ENCODE results near the gene BLZF1. TPM values are rescaled to one million over a fixed set of nuclear protein-coding genes. Genes with fewer than 3 reads are reported as not detected.
"Not testable (repeated sequence)": the region's sequence is repeated elsewhere in the genome, so short reads cannot be mapped to it uniquely, and the experiment has no call there.

The BLZF1 gene
- polyA plus RNA-seq, 1 donor from 2014 or later = 19.9 TPM

DNA sequence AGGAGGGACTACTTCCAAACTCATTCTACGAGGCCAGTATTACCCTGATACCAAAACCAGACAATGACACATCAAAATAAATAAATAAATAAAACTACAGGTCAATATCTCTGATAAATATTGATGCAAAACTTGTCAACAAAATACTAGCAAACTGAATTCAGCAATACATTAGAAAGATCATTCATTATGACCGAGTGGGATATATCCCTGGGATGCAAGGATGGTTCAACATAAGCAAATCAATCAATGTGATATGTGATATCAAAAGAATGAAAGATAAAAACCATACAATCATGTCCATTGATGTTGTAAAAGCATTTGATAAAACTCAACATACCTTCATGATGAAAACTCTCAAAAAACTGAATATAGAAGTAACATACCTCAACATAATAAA lies 37.1 kb upstream of the BLZF1 start:
- Histone ChIP-seq H3F3A (ENCODE audit: insufficient read depth, low read length, poor library complexity, severe bottlenecking) (no peaks in the 10 kb centered on the region), H3K4me3 (ENCODE audit: low read length) (no peak overlapping the region), H3K9me3 (ENCODE audit: low read length) (no peaks in the 10 kb centered on the region), H3K4me2 (ENCODE audit: low read length) (no peak overlapping the region), H3K9me2 (ENCODE audit: insufficient read depth, low read length) (no peaks in the 10 kb centered on the region), H3K36me3 (ENCODE audit: insufficient read depth, low read length) (no peaks in the 10 kb centered on the region), H3K27ac (ENCODE audit: low read length) (no peak overlapping the region), H3K79me2 (replicated peaks; ENCODE audit: insufficient read depth, low read length) (peaks cover 19% of the 10 kb centered on the region), H3K27me3 (ENCODE audit: insufficient read depth, low read depth, low read length) (no peaks in the 10 kb centered on the region), H4K20me1 (ENCODE audit: insufficient read depth) (no peaks in the 10 kb centered on the region), H3K9ac (ENCODE audit: low read length) (no peak overlapping the region), H2AFZ (ENCODE audit: low read depth, low read length) (no peak overlapping the region)
- TF ChIP-seq MXI1 (conservative IDR thresholded peaks at IDR 0.05; ENCODE audit: poor library complexity, severe bottlenecking) (no peak), EP300 (conservative IDR thresholded peaks at IDR 0.05; ENCODE audit: poor library complexity, severe bottlenecking) (no peak), TAF1 (IDR thresholded peaks at IDR 0.05; ENCODE audit: low read depth) (no peak), EZH2 (IDR thresholded peaks at IDR 0.05; ENCODE audit: borderline replicate concordance, insufficient read depth, low read length, poor library complexity, severe bottlenecking) (no peak), POLR2AphosphoS5 (IDR thresholded peaks at IDR 0.05) (no peak), SMC3 (conservative IDR thresholded peaks at IDR 0.05; ENCODE audit: poor library complexity) (no peak)
- TF ChIP-seq, protein P1, sequence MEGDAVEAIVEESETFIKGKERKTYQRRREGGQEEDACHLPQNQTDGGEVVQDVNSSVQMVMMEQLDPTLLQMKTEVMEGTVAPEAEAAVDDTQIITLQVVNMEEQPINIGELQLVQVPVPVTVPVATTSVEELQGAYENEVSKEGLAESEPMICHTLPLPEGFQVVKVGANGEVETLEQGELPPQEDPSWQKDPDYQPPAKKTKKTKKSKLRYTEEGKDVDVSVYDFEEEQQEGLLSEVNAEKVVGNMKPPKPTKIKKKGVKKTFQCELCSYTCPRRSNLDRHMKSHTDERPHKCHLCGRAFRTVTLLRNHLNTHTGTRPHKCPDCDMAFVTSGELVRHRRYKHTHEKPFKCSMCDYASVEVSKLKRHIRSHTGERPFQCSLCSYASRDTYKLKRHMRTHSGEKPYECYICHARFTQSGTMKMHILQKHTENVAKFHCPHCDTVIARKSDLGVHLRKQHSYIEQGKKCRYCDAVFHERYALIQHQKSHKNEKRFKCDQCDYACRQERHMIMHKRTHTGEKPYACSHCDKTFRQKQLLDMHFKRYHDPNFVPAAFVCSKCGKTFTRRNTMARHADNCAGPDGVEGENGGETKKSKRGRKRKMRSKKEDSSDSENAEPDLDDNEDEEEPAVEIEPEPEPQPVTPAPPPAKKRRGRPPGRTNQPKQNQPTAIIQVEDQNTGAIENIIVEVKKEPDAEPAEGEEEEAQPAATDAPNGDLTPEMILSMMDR (IDR thresholded peaks at IDR 0.05; ENCODE audit: poor library complexity, severe bottlenecking) = no peak
- TF ChIP-seq, protein P2, sequence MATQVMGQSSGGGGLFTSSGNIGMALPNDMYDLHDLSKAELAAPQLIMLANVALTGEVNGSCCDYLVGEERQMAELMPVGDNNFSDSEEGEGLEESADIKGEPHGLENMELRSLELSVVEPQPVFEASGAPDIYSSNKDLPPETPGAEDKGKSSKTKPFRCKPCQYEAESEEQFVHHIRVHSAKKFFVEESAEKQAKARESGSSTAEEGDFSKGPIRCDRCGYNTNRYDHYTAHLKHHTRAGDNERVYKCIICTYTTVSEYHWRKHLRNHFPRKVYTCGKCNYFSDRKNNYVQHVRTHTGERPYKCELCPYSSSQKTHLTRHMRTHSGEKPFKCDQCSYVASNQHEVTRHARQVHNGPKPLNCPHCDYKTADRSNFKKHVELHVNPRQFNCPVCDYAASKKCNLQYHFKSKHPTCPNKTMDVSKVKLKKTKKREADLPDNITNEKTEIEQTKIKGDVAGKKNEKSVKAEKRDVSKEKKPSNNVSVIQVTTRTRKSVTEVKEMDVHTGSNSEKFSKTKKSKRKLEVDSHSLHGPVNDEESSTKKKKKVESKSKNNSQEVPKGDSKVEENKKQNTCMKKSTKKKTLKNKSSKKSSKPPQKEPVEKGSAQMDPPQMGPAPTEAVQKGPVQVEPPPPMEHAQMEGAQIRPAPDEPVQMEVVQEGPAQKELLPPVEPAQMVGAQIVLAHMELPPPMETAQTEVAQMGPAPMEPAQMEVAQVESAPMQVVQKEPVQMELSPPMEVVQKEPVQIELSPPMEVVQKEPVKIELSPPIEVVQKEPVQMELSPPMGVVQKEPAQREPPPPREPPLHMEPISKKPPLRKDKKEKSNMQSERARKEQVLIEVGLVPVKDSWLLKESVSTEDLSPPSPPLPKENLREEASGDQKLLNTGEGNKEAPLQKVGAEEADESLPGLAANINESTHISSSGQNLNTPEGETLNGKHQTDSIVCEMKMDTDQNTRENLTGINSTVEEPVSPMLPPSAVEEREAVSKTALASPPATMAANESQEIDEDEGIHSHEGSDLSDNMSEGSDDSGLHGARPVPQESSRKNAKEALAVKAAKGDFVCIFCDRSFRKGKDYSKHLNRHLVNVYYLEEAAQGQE (IDR thresholded peaks at IDR 0.05; ENCODE audit: borderline replicate concordance) = no peak

DNA sequence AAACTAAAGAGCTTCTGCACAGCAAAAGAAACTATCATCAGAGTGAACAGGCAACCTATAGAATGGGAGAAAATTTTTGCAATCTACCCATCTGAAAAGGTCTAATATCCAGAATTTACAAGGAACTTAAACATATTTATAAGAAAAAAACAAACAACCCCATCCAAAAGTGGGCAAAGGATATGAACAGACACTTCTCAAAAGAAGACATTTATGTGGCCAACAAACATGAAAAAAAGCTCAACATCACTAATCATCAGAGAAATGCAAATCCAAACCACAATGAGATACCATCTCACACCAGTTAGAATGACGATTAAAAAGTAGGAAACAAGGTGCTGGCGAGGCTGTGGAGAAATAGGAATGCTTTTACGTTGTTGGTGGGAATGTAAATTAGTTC lies 33.3 kb upstream of the BLZF1 start:
- not testable (repeated sequence) for H2AFZ ChIP-seq (ENCODE audit: low read depth, low read length); H3F3A ChIP-seq (ENCODE audit: insufficient read depth, low read length, poor library complexity, severe bottlenecking); H4K20me1 ChIP-seq (ENCODE audit: insufficient read depth); H3K27ac ChIP-seq (ENCODE audit: low read length); H3K79me2 ChIP-seq (replicated peaks; ENCODE audit: insufficient read depth, low read length); H3K9me3 ChIP-seq (ENCODE audit: low read length); H3K9me2 ChIP-seq (ENCODE audit: insufficient read depth, low read length); H3K36me3 ChIP-seq (ENCODE audit: insufficient read depth, low read length); H3K9ac ChIP-seq (ENCODE audit: low read length); H3K4me3 ChIP-seq (ENCODE audit: low read length); H3K27me3 ChIP-seq (ENCODE audit: insufficient read depth, low read depth, low read length); H3K4me2 ChIP-seq (ENCODE audit: low read length)

DNA sequence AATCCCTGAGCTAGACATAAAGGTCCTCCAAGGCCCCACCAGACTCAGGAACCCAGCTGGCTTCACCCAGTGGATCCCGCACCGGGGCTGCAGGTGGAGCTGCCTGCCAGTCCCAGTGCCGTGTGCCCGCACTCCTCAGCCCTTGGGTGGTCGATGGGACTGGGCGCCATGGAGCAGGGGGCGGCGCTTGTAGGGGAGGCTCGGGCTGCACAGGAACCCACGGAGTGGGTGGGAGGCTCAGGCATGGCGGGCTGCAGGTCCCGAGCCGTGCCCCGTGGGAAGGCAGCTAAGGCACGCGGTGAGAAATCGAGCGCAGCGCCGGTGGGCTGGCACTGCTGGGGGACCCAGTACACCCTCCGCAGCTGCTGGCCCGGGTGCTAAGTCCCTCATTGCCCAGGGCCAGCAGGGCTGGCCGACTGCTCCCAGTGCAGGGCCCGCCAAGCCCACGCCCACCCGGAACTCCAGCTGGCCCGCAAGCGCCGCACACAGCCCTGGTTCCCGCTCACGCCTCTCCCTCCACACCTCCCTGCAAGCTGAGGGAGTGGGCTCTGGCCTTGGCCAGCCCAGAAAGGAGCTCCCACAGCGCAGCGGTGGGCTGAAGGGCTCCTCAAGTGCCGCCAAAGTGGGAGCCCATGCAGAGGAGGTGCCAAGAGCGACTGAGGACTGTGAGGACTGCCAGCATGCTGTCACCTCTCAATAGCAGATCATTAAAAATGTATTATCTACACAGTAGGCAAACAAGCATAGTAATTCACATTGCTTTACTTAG lies 30.9 kb upstream of the BLZF1 start:
- H3K4me3 ChIP-seq (ENCODE audit: low read length); H4K20me1 ChIP-seq (ENCODE audit: insufficient read depth); H3K36me3 ChIP-seq (ENCODE audit: insufficient read depth, low read length); H3K27me3 ChIP-seq (ENCODE audit: insufficient read depth, low read depth, low read length); H3K9me3 ChIP-seq (ENCODE audit: low read length); H3K4me2 ChIP-seq (ENCODE audit: low read length); H3K27ac ChIP-seq (ENCODE audit: low read length); H3K79me2 ChIP-seq (replicated peaks; ENCODE audit: insufficient read depth, low read length); H3K9me2 ChIP-seq (ENCODE audit: insufficient read depth, low read length); H3K9ac ChIP-seq (ENCODE audit: low read length); H2AFZ ChIP-seq (ENCODE audit: low read depth, low read length); H3F3A ChIP-seq (ENCODE audit: insufficient read depth, low read length, poor library complexity, severe bottlenecking): not testable (repeated sequence)

Measured in neural cell (in vitro differentiated cells).